Measurements from ENCODE around the gene USP10.

The USP10 gene

DNA sequence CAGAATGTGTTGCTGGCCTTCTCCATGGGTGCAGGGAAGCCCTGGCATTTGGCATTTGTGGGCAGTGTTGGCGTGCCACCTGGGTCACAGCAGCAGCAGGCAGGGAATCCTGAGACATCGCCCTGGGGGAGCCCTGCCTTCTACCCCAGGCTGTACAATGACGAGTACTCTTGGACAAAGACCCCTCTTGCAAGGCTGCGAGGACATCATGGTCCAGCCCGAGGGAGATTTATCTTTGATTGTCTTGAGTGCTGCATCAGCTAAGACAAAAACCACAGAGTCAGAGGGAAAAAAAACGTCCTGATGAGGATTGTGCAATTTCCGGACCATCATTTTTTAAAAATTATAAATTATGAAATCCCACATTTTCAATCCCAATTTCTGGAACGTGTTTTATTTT, 123.7 kb downstream of the USP10 start:
- H3K9ac ChIP-seq (ENCODE audit: low read depth, low read length, poor library complexity, severe bottlenecking), result no peak overlapping the region
- H2AFZ ChIP-seq (ENCODE audit: low read length), result no peak overlapping the region
- no peaks in the 10 kb centered on the region for H3K4me1 ChIP-seq (ENCODE audit: insufficient read depth, low read length, poor library complexity, severe bottlenecking)
- no peaks in the 10 kb centered on the region for H3K9me2 ChIP-seq (replicated peaks; ENCODE audit: low read depth, low read length)
- H3K27me3 ChIP-seq (ENCODE audit: insufficient read depth, low read length, poor library complexity, severe bottlenecking), result no peaks in the 10 kb centered on the region
- H3F3A ChIP-seq (ENCODE audit: low read depth), result no peaks in the 10 kb centered on the region
- H3K4me2 ChIP-seq (ENCODE audit: low read depth, low read length, poor library complexity, severe bottlenecking), result no peak overlapping the region
- H3K36me3 ChIP-seq (ENCODE audit: insufficient read depth, low read length), result no peaks in the 10 kb centered on the region
- no peak for TF ChIP-seq EZH2phosphoT487 (IDR thresholded peaks at IDR 0.05; ENCODE audit: borderline replicate concordance)
- TF ChIP-seq, protein P1, sequence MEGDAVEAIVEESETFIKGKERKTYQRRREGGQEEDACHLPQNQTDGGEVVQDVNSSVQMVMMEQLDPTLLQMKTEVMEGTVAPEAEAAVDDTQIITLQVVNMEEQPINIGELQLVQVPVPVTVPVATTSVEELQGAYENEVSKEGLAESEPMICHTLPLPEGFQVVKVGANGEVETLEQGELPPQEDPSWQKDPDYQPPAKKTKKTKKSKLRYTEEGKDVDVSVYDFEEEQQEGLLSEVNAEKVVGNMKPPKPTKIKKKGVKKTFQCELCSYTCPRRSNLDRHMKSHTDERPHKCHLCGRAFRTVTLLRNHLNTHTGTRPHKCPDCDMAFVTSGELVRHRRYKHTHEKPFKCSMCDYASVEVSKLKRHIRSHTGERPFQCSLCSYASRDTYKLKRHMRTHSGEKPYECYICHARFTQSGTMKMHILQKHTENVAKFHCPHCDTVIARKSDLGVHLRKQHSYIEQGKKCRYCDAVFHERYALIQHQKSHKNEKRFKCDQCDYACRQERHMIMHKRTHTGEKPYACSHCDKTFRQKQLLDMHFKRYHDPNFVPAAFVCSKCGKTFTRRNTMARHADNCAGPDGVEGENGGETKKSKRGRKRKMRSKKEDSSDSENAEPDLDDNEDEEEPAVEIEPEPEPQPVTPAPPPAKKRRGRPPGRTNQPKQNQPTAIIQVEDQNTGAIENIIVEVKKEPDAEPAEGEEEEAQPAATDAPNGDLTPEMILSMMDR (conservative IDR thresholded peaks at IDR 0.05; ENCODE audit: low read length), result no peak
- no peak overlapping the region for H3K4me3 ChIP-seq (ENCODE audit: low read length, poor library complexity, severe bottlenecking)
- no peaks in the 10 kb centered on the region for H4K20me1 ChIP-seq (ENCODE audit: insufficient read depth, low read length, poor library complexity, severe bottlenecking)
- H3K9me3 ChIP-seq (ENCODE audit: insufficient read depth, low read depth, low read length), result no peaks in the 10 kb centered on the region
- no peaks in the 10 kb centered on the region for H3K79me2 ChIP-seq (ENCODE audit: insufficient read depth, low read length)

DNA sequence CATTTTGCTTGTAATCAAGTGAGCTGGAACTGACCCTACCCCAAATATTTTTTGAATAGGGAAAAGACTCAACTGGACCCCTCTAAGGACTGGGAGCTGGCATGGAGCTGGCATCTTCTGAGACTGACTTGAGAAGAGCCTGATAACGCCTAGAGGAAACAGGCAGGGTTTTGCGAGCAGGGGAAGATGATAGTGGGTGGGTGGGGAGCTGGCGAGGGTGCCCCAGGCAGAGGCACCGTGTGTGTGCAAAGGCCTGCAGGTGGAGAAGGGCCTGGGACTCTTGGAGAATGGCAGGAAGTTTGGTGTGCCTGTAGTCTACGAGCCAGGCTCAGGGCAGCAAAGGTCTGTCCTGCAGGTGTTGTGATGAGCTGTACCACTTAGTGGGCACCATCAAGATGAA, 124.1 kb downstream of the USP10 start:
- Histone ChIP-seq H3K9me3 (ENCODE audit: insufficient read depth, low read depth, low read length) (no peaks in the 10 kb centered on the region), H3K9ac (ENCODE audit: low read depth, low read length, poor library complexity, severe bottlenecking) (no peak overlapping the region), H4K20me1 (ENCODE audit: insufficient read depth, low read length, poor library complexity, severe bottlenecking) (no peaks in the 10 kb centered on the region), H3K36me3 (ENCODE audit: insufficient read depth, low read length) (no peaks in the 10 kb centered on the region), H3K4me3 (ENCODE audit: low read length, poor library complexity, severe bottlenecking) (no peak overlapping the region), H3K9me2 (replicated peaks; ENCODE audit: low read depth, low read length) (no peaks in the 10 kb centered on the region), H3K4me1 (ENCODE audit: insufficient read depth, low read length, poor library complexity, severe bottlenecking) (no peaks in the 10 kb centered on the region), H3F3A (ENCODE audit: low read depth) (no peaks in the 10 kb centered on the region), H3K4me2 (ENCODE audit: low read depth, low read length, poor library complexity, severe bottlenecking) (no peak overlapping the region), H2AFZ (ENCODE audit: low read length) (no peak overlapping the region), H3K27me3 (ENCODE audit: insufficient read depth, low read length, poor library complexity, severe bottlenecking) (no peaks in the 10 kb centered on the region), H3K79me2 (ENCODE audit: insufficient read depth, low read length) (no peaks in the 10 kb centered on the region)
- TF ChIP-seq EZH2phosphoT487 (IDR thresholded peaks at IDR 0.05; ENCODE audit: borderline replicate concordance), result no peak
- TF ChIP-seq, protein P1 (conservative IDR thresholded peaks at IDR 0.05; ENCODE audit: low read length), result no peak

DNA sequence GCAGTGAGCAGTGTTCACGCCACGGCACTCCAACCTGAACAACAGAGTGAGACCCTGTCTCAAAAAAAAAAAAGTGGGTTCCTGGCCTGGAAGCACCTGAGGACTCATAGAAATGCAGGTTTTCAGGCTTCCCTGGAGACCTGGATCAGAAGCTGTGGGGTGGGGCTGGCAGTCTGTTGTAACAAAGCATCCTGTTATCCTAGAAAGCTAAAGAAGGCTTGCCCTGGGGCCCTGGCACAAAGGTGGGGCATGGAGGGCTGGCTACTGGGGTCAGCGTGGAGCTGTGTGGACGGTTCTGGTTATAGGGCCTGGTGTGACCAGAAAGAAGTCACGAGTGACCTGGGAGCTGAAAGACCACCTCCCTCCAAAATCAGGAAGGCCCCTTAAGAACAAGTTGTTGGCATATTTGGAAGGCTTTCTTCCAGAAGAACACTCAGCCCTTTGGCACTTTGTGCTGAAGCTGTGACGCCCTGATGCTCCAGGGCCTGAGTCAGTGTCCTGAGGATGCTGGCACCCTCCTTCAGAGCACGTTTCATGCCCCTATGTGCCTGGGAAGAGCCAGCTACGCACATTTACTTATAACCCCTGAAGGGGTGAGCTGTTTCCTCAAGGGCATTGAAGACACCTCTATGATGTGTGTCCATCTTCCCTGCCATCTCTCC, 126.2 kb downstream of the USP10 start:
- Histone ChIP-seq H3K9ac (ENCODE audit: low read depth, low read length, poor library complexity, severe bottlenecking) (no peak overlapping the region), H3K4me3 (ENCODE audit: low read length, poor library complexity, severe bottlenecking) (no peak overlapping the region), H3K9me3 (ENCODE audit: insufficient read depth, low read depth, low read length) (no peaks in the 10 kb centered on the region), H3K36me3 (ENCODE audit: insufficient read depth, low read length) (no peaks in the 10 kb centered on the region), H3K79me2 (ENCODE audit: insufficient read depth, low read length) (no peaks in the 10 kb centered on the region), H3K9me2 (replicated peaks; ENCODE audit: low read depth, low read length) (no peaks in the 10 kb centered on the region), H3K27me3 (ENCODE audit: insufficient read depth, low read length, poor library complexity, severe bottlenecking) (no peaks in the 10 kb centered on the region), H4K20me1 (ENCODE audit: insufficient read depth, low read length, poor library complexity, severe bottlenecking) (no peaks in the 10 kb centered on the region), H3K4me2 (ENCODE audit: low read depth, low read length, poor library complexity, severe bottlenecking) (no peak overlapping the region), H2AFZ (ENCODE audit: low read length) (no peak overlapping the region), H3K4me1 (ENCODE audit: insufficient read depth, low read length, poor library complexity, severe bottlenecking) (no peaks in the 10 kb centered on the region), H3F3A (ENCODE audit: low read depth) (no peaks in the 10 kb centered on the region)
- no peak for TF ChIP-seq EZH2phosphoT487 (IDR thresholded peaks at IDR 0.05; ENCODE audit: borderline replicate concordance)
- TF ChIP-seq, protein P1 (conservative IDR thresholded peaks at IDR 0.05; ENCODE audit: low read length), result no peak

Data from Loucy (cell line).